Neural cell (in vitro differentiated cells): ENCODE measurements around the gene GMDS. TPM values are rescaled to one million over a fixed set of nuclear protein-coding genes. Genes with fewer than 3 reads are reported as not detected.

ENCODE experiments used
- H2AFZ ChIP-seq: fragments of 200-600, 300-800 bp; sonication (generic), shearing (Covaris generic); 2 replicates; pipeline ENCODE4 v1.6.0; 2014; ENCODE audit warnings: low read depth, mild to moderate bottlenecking, antibody characterized with exemption, low read length, moderate library complexity
- H3F3A ChIP-seq: fragments of 200-600 bp; shearing (Covaris generic); 2 replicates; pipeline ENCODE4 v1.6.1; 2016; ENCODE audit warnings: mild to moderate bottlenecking, moderate library complexity, mixed read lengths, antibody characterized with exemption, low read length; ENCODE audit not compliant: insufficient read depth, poor library complexity, severe bottlenecking
- H3K27ac ChIP-seq: fragments of 200-600, 300-800 bp; sonication (generic), shearing (Covaris generic); 2 replicates; pipeline ENCODE4 v1.5.1; 2014; ENCODE audit warnings: mild to moderate bottlenecking, low read length, moderate library complexity
- H3K27me3 ChIP-seq: fragments of 300-800, 200-600 bp; sonication (generic), shearing (Covaris generic); 2 replicates; pipeline ENCODE4 v1.6.0; 2014; ENCODE audit warnings: mild to moderate bottlenecking, low read depth, low read length, moderate library complexity; ENCODE audit not compliant: insufficient read depth
- H3K36me3 ChIP-seq: fragments of 300-800, 200-600 bp; sonication (generic), shearing (Covaris generic); 2 replicates; pipeline ENCODE4 v1.5.1; 2014; ENCODE audit warnings: mild to moderate bottlenecking, antibody characterized with exemption, low read length, moderate library complexity; ENCODE audit not compliant: insufficient read depth
- H3K4me2 ChIP-seq: fragments of 300-800, 200-600 bp; sonication (generic), shearing (Covaris generic); 2 replicates; pipeline ENCODE4 v1.6.0; 2014; ENCODE audit warnings: mild to moderate bottlenecking, low read length
- H3K4me3 ChIP-seq: fragments of 300-800, 200-600 bp; sonication (generic), shearing (Covaris generic); 2 replicates; pipeline ENCODE4 v1.5.1; 2014; ENCODE audit warnings: mild to moderate bottlenecking, low read length, moderate library complexity
- H3K79me2 ChIP-seq: fragments of 200-600 bp; shearing (Covaris generic); replicated peaks from 2 replicates; pipeline ENCODE4 v1.6.0; 2014; ENCODE audit warnings: mild to moderate bottlenecking, low read length, moderate library complexity; ENCODE audit not compliant: insufficient read depth
- H3K9ac ChIP-seq: fragments of 300-800, 200-600 bp; sonication (generic), shearing (Covaris generic); 2 replicates; pipeline ENCODE4 v1.6.1; 2016; ENCODE audit warnings: mild to moderate bottlenecking, low read length, mixed read lengths
- H3K9me2 ChIP-seq: fragments of 200-600 bp; shearing (Covaris generic); 2 replicates; pipeline ENCODE4 v1.6.1; 2016; ENCODE audit warnings: mild to moderate bottlenecking, low read length, mixed read lengths; ENCODE audit not compliant: insufficient read depth
- H3K9me3 ChIP-seq: fragments of 200-600, 300-800 bp; sonication (generic), shearing (Covaris generic); 2 replicates; pipeline ENCODE4 v1.6.1; 2016; ENCODE audit warnings: mild to moderate bottlenecking, mixed run types, low read length, moderate library complexity, mixed read lengths
- H4K20me1 ChIP-seq: fragments of 200-600 bp; shearing (Covaris generic); 2 replicates; pipeline ENCODE4 v1.6.1; 2016; ENCODE audit warnings: mild to moderate bottlenecking, mixed run types; ENCODE audit not compliant: insufficient read depth
- CTCF ChIP-seq: fragments of 450-650 bp; IDR thresholded peaks from 2 replicates; pipeline ENCODE4 v1.5.1; 2014; ENCODE audit warnings: antibody characterized with exemption, mild to moderate bottlenecking, moderate library complexity; ENCODE audit not compliant: poor library complexity, severe bottlenecking
- EP300 ChIP-seq: fragments of 450-650 bp; conservative IDR thresholded peaks from 2 replicates; pipeline ENCODE4 v1.6.1; 2014; ENCODE audit warnings: antibody characterized with exemption, mild to moderate bottlenecking, moderate library complexity; ENCODE audit not compliant: poor library complexity, severe bottlenecking
- EZH2 ChIP-seq: fragments of 200-600, 300-800 bp; shearing (Covaris generic), sonication (generic); IDR thresholded peaks from 2 replicates; pipeline ENCODE4 v1.6.1; 2014; ENCODE audit warnings: antibody characterized with exemption, low read length, borderline replicate concordance, mild to moderate bottlenecking; ENCODE audit not compliant: insufficient read depth, poor library complexity, severe bottlenecking
- MXI1 ChIP-seq: fragments of 450-650 bp; conservative IDR thresholded peaks from 2 replicates; pipeline ENCODE4 v1.6.1; 2014; ENCODE audit warnings: antibody characterized with exemption, mild to moderate bottlenecking; ENCODE audit not compliant: poor library complexity, severe bottlenecking
- POLR2AphosphoS5 ChIP-seq: IDR thresholded peaks from 2 replicates; pipeline ENCODE4 v1.6.1; 2012
- RAD21 ChIP-seq: fragments of 450-650 bp; conservative IDR thresholded peaks from 2 replicates; pipeline ENCODE4 v1.6.1; 2014; ENCODE audit warnings: antibody characterized with exemption, mild to moderate bottlenecking, moderate library complexity
- REST ChIP-seq: IDR thresholded peaks from 2 replicates; pipeline ENCODE4 v1.6.1; 2012; ENCODE audit warnings: borderline replicate concordance
- SMC3 ChIP-seq: fragments of 450-650 bp; conservative IDR thresholded peaks from 2 replicates; pipeline ENCODE4 v1.6.1; 2014; ENCODE audit warnings: antibody characterized with exemption, mild to moderate bottlenecking, moderate library complexity; ENCODE audit not compliant: poor library complexity
- TAF1 ChIP-seq: IDR thresholded peaks from 2 replicates; pipeline ENCODE4 v1.6.1; 2012; ENCODE audit warnings: low read depth
- polyA plus RNA-seq: library from polyadenylated mRNA; depleted of rRNA; stranded (reverse); fragments of >200 nt; gene quantifications from 2 replicates; pipeline ENCODE4 v1.2.3, GENCODE V29; 2014

The GMDS gene
- polyA plus RNA-seq, 1 donor from 2014 or later, result 11.4 TPM

- no peaks in the 10 kb centered on the region for H3K27me3 ChIP-seq
- TF ChIP-seq EP300 (no peak), POLR2AphosphoS5 (no peak), CTCF (no peak), MXI1 (no peak), TAF1 (no peak), EZH2 (no peak), SMC3 (no peak), REST (no peak), RAD21 (no peak)
Observed at GRCh38 chr6:1942834-1943233, 302.6 kb downstream of the GMDS start.

GRCh38 chr6:1941534-1941933 lies 303.9 kb downstream of the GMDS start:
- no peak overlapping the region for H2AFZ ChIP-seq
- no peak for TF ChIP-seq MXI1
- TF ChIP-seq EP300, result no peak
- TF ChIP-seq CTCF, result no peak
- no peak for TF ChIP-seq REST
- TF ChIP-seq SMC3, result no peak

More at GRCh38 chr6:1942834-1943233, 302.6 kb downstream of the GMDS start:
- Histone ChIP-seq H3K4me2 (no peak overlapping the region), H3K9ac (no peak overlapping the region), H3K9me2 (no peaks in the 10 kb centered on the region), H3F3A (no peaks in the 10 kb centered on the region), H2AFZ (no peak overlapping the region), H3K4me3 (no peak overlapping the region), H4K20me1 (no peaks in the 10 kb centered on the region), H3K79me2 (no peaks in the 10 kb centered on the region), H3K27ac (no peak overlapping the region), H3K9me3 (no peaks in the 10 kb centered on the region), H3K36me3 (no peaks in the 10 kb centered on the region)

More at GRCh38 chr6:1941534-1941933, 303.9 kb downstream of the GMDS start:
- Histone ChIP-seq H3K36me3 (no peaks in the 10 kb centered on the region), H3F3A (no peaks in the 10 kb centered on the region), H3K4me2 (no peak overlapping the region), H3K79me2 (no peaks in the 10 kb centered on the region), H3K9me2 (no peaks in the 10 kb centered on the region), H3K9me3 (no peaks in the 10 kb centered on the region), H3K4me3 (no peak overlapping the region), H3K9ac (no peak overlapping the region), H3K27ac (no peak overlapping the region), H3K27me3 (no peaks in the 10 kb centered on the region), H4K20me1 (no peaks in the 10 kb centered on the region)
